HEK293 (cell line): ENCODE data around the gene PRPF38A.

ENCODE experiments used
- CTCF ChIA-PET: fragments of 350-600 bp; formaldehyde crosslinking; extraction: SDS; loops from one replicate; lab custom pipeline; 2021; ENCODE audit warnings: antibody characterized with exemption; lab: Yijun Ruan, JAX
- POLR2A ChIA-PET: fragments of 300-600 bp; formaldehyde crosslinking; extraction: SDS; loops from one replicate; lab custom pipeline; 2020; ENCODE audit warnings: antibody characterized with exemption, inconsistent platforms; lab: Yijun Ruan, JAX
- H3K27ac ChIP-seq: fragments of 200-500 bp; sonication (Bioruptor generic); 2 replicates; pipeline ENCODE4 v1.5.1; 2014; ENCODE audit warnings: low read depth, low read length, control low read depth, inconsistent platforms; ENCODE audit errors: extremely low read depth
- H3K36me3 ChIP-seq, 2 experiments: fragments of 200-500 bp in 1 of 2; sonication (Bioruptor generic) in 1 of 2; 1 replicate in 1 of 2; 2 replicates in 1 of 2; pipeline ENCODE4 v1.5.1; 2014 to 2017; ENCODE audit warnings: inconsistent platforms in 2 of 2, low read length in 2 of 2; ENCODE audit not compliant: control insufficient read depth in 2 of 2, insufficient read depth in 1 of 2
- H3K4me1 ChIP-seq: fragments of 200-500 bp; sonication (Bioruptor generic); 2 replicates; pipeline ENCODE4 v1.5.1; 2014; ENCODE audit warnings: mild to moderate bottlenecking, low read length, inconsistent platforms; ENCODE audit not compliant: control insufficient read depth, insufficient read depth
- H3K4me3 ChIP-seq: 2 replicates; pipeline ENCODE4 v1.5.1; 2011; ENCODE audit warnings: low read depth, mild to moderate bottlenecking, control low read depth, low read length, moderate library complexity
- H3K9me3 ChIP-seq: fragments of 200-500 bp; sonication (Bioruptor generic); 2 replicates; pipeline ENCODE4 v1.5.1; 2014; ENCODE audit warnings: low read depth, low read length, inconsistent platforms; ENCODE audit not compliant: control insufficient read depth, insufficient read depth
- GLI2 ChIP-seq: fragments of 450-650 bp; formaldehyde crosslinking; IDR thresholded peaks from 2 replicates; pipeline ENCODE4; 2017; ENCODE audit warnings: missing biosample characterization, missing genetic modification characterization, low read depth, borderline replicate concordance
- HOXD13 ChIP-seq: sonication (generic); formaldehyde crosslinking; IDR thresholded peaks from 2 replicates; pipeline ENCODE4 v1.8.0; 2022; ENCODE audit warnings: missing genetic modification reagents, borderline replicate concordance
- REPIN1 ChIP-seq: fragments of 450-650 bp; formaldehyde crosslinking; IDR thresholded peaks from 2 replicates; pipeline ENCODE4 v1.5.1; 2017; ENCODE audit warnings: missing biosample characterization, missing genetic modification characterization, low read depth
- ZBTB7A ChIP-seq: fragments of 450-650 bp; formaldehyde crosslinking; IDR thresholded peaks from 2 replicates; pipeline ENCODE4 v1.5.1; 2016; ENCODE audit warnings: low read depth, missing biosample characterization, missing genetic modification characterization
- ZNF10 ChIP-seq: fragments of 450-650 bp; formaldehyde crosslinking; IDR thresholded peaks from 2 replicates; pipeline ENCODE4 v1.5.1; 2017; ENCODE audit warnings: missing biosample characterization, missing genetic modification characterization
- ZNF174 ChIP-seq: fragments of 450-650 bp; formaldehyde crosslinking; IDR thresholded peaks from 2 replicates; pipeline ENCODE4 v1.5.0; 2017; ENCODE audit warnings: missing biosample characterization, mild to moderate bottlenecking, missing genetic modification characterization
- ZNF211 ChIP-seq: fragments of 450-650 bp; formaldehyde crosslinking; IDR thresholded peaks from 2 replicates; pipeline ENCODE4 v1.5.1; 2016; ENCODE audit warnings: low read depth, missing biosample characterization, missing genetic modification characterization
- ZNF324 ChIP-seq: fragments of 450-650 bp; formaldehyde crosslinking; IDR thresholded peaks from 2 replicates; pipeline ENCODE4 v1.5.1; 2016; ENCODE audit warnings: missing biosample characterization, missing genetic modification characterization
- ZNF48 ChIP-seq: fragments of 450-650 bp; formaldehyde crosslinking; IDR thresholded peaks from 2 replicates; pipeline ENCODE4 v1.5.1; 2016; ENCODE audit warnings: missing biosample characterization, missing genetic modification characterization
- ZNF555 ChIP-seq: fragments of 450-650 bp; formaldehyde crosslinking; conservative IDR thresholded peaks from 2 replicates; pipeline ENCODE4 v1.5.1; 2017; ENCODE audit warnings: missing biosample characterization, mild to moderate bottlenecking, missing genetic modification characterization, inconsistent platforms
- ZNF571 ChIP-seq: fragments of 450-650 bp; formaldehyde crosslinking; IDR thresholded peaks from 2 replicates; pipeline ENCODE4 v1.5.0; 2017; ENCODE audit warnings: missing biosample characterization, missing genetic modification characterization
- ZNF610 ChIP-seq: fragments of 450-650 bp; formaldehyde crosslinking; IDR thresholded peaks from 2 replicates; pipeline ENCODE4 v1.5.1; 2016; ENCODE audit warnings: missing biosample characterization, missing genetic modification characterization, borderline replicate concordance
- ZNF629 ChIP-seq: fragments of 450-650 bp; formaldehyde crosslinking; IDR thresholded peaks from 2 replicates; pipeline ENCODE4 v1.5.1; 2017; ENCODE audit warnings: missing biosample characterization, missing genetic modification characterization
- ZNF664 ChIP-seq: fragments of 450-650 bp; formaldehyde crosslinking; IDR thresholded peaks from 2 replicates; pipeline ENCODE4 v1.5.1; 2016; ENCODE audit warnings: missing biosample characterization, missing genetic modification characterization
- ZNF670 ChIP-seq: fragments of 450-650 bp; formaldehyde crosslinking; IDR thresholded peaks from 2 replicates; pipeline ENCODE4 v1.5.1; 2016; ENCODE audit warnings: missing biosample characterization, missing genetic modification characterization, low read depth
- ZNF707 ChIP-seq: fragments of 450-650 bp; formaldehyde crosslinking; IDR thresholded peaks from 2 replicates; pipeline ENCODE4 v1.5.1; 2016; ENCODE audit warnings: missing biosample characterization, missing genetic modification characterization
- TF ChIP-seq, protein P1 (sequence below): fragments of 450-650 bp; IDR thresholded peaks from 2 replicates; pipeline ENCODE4 v1.5.1; 2018; ENCODE audit warnings: missing biosample characterization, mild to moderate bottlenecking, missing genetic modification characterization
- TF ChIP-seq, protein P2 (sequence below): fragments of 450-650 bp; formaldehyde crosslinking; IDR thresholded peaks from 2 replicates; pipeline ENCODE4 v1.5.1; 2016; ENCODE audit warnings: missing biosample characterization, missing genetic modification characterization
- TF ChIP-seq, protein P3 (sequence below): fragments of 450-650 bp; formaldehyde crosslinking; IDR thresholded peaks from 2 replicates; pipeline ENCODE4 v1.5.1; 2017; ENCODE audit warnings: missing biosample characterization, missing genetic modification characterization
- TF ChIP-seq, protein P4 (sequence below): fragments of 450-650 bp; formaldehyde crosslinking; IDR thresholded peaks from 2 replicates; pipeline ENCODE4 v1.5.1; 2016; ENCODE audit warnings: missing biosample characterization, missing genetic modification characterization
- TF ChIP-seq, protein P5 (sequence below): fragments of 450-650 bp; formaldehyde crosslinking; IDR thresholded peaks from 2 replicates; pipeline ENCODE4 v1.5.1; 2016; ENCODE audit warnings: missing biosample characterization, missing genetic modification characterization, borderline replicate concordance

PRPF38A gene

DNA sequence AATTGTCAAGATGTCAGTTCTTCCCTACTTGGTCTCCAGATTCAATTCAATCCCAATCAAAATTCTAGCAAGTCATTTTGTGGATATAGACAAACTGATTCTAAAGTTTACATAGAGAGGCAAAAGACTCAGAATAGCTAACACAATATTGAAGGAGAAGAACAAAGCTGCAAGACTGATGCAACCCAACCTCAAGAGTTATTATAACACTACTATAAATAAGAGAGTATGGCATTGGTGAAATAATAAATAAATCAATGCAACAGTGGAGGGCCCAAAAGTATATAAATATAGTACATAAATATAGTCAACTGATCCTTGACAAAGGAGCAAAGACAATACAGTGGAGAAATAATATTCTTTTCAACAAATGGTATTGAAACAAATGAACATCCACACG lies 49.7 kb downstream of the PRPF38A start (continued):
- TF ChIP-seq, protein P1, sequence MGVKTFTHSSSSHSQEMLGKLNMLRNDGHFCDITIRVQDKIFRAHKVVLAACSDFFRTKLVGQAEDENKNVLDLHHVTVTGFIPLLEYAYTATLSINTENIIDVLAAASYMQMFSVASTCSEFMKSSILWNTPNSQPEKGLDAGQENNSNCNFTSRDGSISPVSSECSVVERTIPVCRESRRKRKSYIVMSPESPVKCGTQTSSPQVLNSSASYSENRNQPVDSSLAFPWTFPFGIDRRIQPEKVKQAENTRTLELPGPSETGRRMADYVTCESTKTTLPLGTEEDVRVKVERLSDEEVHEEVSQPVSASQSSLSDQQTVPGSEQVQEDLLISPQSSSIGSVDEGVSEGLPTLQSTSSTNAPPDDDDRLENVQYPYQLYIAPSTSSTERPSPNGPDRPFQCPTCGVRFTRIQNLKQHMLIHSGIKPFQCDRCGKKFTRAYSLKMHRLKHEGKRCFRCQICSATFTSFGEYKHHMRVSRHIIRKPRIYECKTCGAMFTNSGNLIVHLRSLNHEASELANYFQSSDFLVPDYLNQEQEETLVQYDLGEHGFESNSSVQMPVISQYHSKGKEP = no peak
- no peak for TF ChIP-seq ZNF174 (tag by site-specific recombination)
- TF ChIP-seq, protein P2, sequence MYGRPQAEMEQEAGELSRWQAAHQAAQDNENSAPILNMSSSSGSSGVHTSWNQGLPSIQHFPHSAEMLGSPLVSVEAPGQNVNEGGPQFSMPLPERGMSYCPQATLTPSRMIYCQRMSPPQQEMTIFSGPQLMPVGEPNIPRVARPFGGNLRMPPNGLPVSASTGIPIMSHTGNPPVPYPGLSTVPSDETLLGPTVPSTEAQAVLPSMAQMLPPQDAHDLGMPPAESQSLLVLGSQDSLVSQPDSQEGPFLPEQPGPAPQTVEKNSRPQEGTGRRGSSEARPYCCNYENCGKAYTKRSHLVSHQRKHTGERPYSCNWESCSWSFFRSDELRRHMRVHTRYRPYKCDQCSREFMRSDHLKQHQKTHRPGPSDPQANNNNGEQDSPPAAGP (tag by site-specific recombination) = no peak

DNA sequence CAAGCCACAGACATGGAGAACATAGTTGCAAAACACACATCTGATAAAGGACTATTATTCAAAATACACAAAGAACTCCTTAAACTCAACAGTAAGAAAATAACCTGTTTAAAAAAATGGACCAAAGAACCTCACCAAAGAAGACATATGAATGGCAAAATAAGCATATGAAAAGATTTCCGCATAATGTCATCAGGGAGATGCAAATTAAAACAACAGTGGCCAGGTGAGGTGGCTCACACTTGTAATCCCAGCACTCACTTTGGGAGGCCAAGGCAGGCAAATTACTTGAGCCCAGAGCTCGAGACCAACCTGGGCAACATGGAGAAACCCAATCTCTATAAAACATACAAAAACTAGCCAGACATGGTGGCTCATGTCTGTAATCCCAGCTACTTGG lies 50.4 kb downstream of the PRPF38A start:
- H3K27ac ChIP-seq = no peak overlapping the region
- TF ChIP-seq ZNF48 (tag by site-specific recombination) (no peak), REPIN1 (no peak), ZNF670 (tag by site-specific recombination) (no peak), ZNF555 (tag by site-specific recombination) (no peak), ZNF324 (tag by site-specific recombination) (no peak), ZNF664 (no peak), ZNF707 (tag by site-specific recombination) (no peak), GLI2 (tag by site-specific recombination) (no peak), HOXD13 (CRISPR knock-in tag) (no peak), ZNF10 (tag by site-specific recombination) (no peak)
- TF ChIP-seq, protein P3, sequence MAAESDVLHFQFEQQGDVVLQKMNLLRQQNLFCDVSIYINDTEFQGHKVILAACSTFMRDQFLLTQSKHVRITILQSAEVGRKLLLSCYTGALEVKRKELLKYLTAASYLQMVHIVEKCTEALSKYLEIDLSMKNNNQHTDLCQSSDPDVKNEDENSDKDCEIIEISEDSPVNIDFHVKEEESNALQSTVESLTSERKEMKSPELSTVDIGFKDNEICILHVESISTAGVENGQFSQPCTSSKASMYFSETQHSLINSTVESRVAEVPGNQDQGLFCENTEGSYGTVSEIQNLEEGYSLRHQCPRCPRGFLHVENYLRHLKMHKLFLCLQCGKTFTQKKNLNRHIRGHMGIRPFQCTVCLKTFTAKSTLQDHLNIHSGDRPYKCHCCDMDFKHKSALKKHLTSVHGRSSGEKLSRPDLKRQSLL (tag by site-specific recombination) = no peak
- CTCF ChIA-PET = no interaction called here
- H3K36me3 ChIP-seq = peaks cover 15 to 38% of the 10 kb centered on the region in 2 experiments
- no peaks in the 10 kb centered on the region for H3K4me1 ChIP-seq
- H3K9me3 ChIP-seq = no peaks in the 10 kb centered on the region
- POLR2A ChIA-PET = no interaction called here
- H3K4me3 ChIP-seq = no peak overlapping the region

DNA sequence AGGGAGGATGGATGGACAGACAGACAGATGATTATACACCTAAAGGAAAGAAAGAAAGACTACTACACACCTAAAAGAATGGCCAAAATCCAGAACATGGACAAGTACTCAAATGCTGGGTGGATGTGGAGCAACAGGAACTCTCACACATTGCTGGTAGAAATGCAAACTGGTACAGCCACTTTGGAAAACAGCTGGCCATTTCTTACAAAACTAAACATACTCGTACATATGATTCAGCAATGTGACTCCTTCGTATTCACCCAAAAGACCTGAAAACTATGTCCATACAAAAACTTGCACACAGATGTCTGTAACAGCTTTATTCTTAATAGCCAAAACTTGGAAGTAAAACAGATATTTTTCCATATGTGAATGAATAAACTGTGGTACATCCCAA lies 51.3 kb downstream of the PRPF38A start:
- Histone ChIP-seq H3K27ac (no peak overlapping the region), H3K36me3 (peaks cover 15 to 42% of the 10 kb centered on the region in 2 experiments), H3K9me3 (no peaks in the 10 kb centered on the region), H3K4me1 (no peaks in the 10 kb centered on the region), H3K4me3 (no peak overlapping the region)
- ChIA-PET CTCF (no interaction called here), POLR2A (no interaction called here)
- TF ChIP-seq, protein P4, sequence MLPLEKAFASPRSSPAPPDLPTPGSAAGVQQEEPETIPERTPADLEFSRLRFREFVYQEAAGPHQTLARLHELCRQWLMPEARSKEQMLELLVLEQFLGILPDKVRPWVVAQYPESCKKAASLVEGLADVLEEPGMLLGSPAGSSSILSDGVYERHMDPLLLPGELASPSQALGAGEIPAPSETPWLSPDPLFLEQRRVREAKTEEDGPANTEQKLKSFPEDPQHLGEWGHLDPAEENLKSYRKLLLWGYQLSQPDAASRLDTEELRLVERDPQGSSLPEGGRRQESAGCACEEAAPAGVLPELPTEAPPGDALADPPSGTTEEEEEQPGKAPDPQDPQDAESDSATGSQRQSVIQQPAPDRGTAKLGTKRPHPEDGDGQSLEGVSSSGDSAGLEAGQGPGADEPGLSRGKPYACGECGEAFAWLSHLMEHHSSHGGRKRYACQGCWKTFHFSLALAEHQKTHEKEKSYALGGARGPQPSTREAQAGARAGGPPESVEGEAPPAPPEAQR (tag by site-specific recombination) = no peak
- TF ChIP-seq ZNF610 (tag by site-specific recombination) (no peak), ZNF571 (no peak), ZBTB7A (tag by site-specific recombination) (no peak), ZNF629 (no peak), ZNF211 (no peak)
- TF ChIP-seq, protein P5, sequence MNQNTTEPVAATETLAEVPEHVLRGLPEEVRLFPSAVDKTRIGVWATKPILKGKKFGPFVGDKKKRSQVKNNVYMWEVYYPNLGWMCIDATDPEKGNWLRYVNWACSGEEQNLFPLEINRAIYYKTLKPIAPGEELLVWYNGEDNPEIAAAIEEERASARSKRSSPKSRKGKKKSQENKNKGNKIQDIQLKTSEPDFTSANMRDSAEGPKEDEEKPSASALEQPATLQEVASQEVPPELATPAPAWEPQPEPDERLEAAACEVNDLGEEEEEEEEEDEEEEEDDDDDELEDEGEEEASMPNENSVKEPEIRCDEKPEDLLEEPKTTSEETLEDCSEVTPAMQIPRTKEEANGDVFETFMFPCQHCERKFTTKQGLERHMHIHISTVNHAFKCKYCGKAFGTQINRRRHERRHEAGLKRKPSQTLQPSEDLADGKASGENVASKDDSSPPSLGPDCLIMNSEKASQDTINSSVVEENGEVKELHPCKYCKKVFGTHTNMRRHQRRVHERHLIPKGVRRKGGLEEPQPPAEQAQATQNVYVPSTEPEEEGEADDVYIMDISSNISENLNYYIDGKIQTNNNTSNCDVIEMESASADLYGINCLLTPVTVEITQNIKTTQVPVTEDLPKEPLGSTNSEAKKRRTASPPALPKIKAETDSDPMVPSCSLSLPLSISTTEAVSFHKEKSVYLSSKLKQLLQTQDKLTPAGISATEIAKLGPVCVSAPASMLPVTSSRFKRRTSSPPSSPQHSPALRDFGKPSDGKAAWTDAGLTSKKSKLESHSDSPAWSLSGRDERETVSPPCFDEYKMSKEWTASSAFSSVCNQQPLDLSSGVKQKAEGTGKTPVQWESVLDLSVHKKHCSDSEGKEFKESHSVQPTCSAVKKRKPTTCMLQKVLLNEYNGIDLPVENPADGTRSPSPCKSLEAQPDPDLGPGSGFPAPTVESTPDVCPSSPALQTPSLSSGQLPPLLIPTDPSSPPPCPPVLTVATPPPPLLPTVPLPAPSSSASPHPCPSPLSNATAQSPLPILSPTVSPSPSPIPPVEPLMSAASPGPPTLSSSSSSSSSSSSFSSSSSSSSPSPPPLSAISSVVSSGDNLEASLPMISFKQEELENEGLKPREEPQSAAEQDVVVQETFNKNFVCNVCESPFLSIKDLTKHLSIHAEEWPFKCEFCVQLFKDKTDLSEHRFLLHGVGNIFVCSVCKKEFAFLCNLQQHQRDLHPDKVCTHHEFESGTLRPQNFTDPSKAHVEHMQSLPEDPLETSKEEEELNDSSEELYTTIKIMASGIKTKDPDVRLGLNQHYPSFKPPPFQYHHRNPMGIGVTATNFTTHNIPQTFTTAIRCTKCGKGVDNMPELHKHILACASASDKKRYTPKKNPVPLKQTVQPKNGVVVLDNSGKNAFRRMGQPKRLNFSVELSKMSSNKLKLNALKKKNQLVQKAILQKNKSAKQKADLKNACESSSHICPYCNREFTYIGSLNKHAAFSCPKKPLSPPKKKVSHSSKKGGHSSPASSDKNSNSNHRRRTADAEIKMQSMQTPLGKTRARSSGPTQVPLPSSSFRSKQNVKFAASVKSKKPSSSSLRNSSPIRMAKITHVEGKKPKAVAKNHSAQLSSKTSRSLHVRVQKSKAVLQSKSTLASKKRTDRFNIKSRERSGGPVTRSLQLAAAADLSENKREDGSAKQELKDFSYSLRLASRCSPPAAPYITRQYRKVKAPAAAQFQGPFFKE (tag by site-specific recombination) = no peak
